ENCODE results near the gene ATP4B.

The ATP4B gene

GRCh38 chr13:113603116-113603710 lies 54.8 kb downstream of the ATP4B start:
- Mint-ChIP-seq H3K9me3 (no peaks in the 10 kb centered on the region), H3K27ac (no peak overlapping the region), H3K36me3 (ENCODE audit: low read depth) (peaks cover 35% of the 10 kb centered on the region), H3K27me3 (no peaks in the 10 kb centered on the region), H3K4me3 (no peak overlapping the region), H3K4me1 (peaks cover 33% of the 10 kb centered on the region)
- no peak for DNase-seq
- no peak for ATAC-seq

- Mint-ChIP-seq H3K27ac (no peak overlapping the region), H3K27me3 (no peaks in the 10 kb centered on the region), H3K4me3 (no peak overlapping the region), H3K4me1 (peaks cover 33% of the 10 kb centered on the region), H3K36me3 (ENCODE audit: low read depth) (peaks cover 42% of the 10 kb centered on the region), H3K9me3 (no peaks in the 10 kb centered on the region)
- ATAC-seq (no peak), DNase-seq (no peak)
Observed at GRCh38 chr13:113602291-113602988, 55.6 kb downstream of the ATP4B start.

- H3K4me3 Mint-ChIP-seq, result no peak overlapping the region
- ATAC-seq (no peak), DNase-seq (no peak)
- peaks cover 33% of the 10 kb centered on the region for H3K4me1 Mint-ChIP-seq
- no peak overlapping the region for H3K27ac Mint-ChIP-seq
- H3K27me3 Mint-ChIP-seq, result no peaks in the 10 kb centered on the region
- H3K9me3 Mint-ChIP-seq, result no peaks in the 10 kb centered on the region
- H3K36me3 Mint-ChIP-seq (ENCODE audit: low read depth), result peaks cover 48% of the 10 kb centered on the region
Observed at GRCh38 chr13:113601166-113602070, 56.6 kb downstream of the ATP4B start.

GRCh38 chr13:113599391-113599790 lies 58.6 kb downstream of the ATP4B start:
- Mint-ChIP-seq H3K27ac (no peak overlapping the region), H3K36me3 (ENCODE audit: low read depth) (peaks cover 55% of the 10 kb centered on the region), H3K27me3 (no peaks in the 10 kb centered on the region), H3K9me3 (no peaks in the 10 kb centered on the region), H3K4me3 (no peak overlapping the region), H3K4me1 (peaks cover 24% of the 10 kb centered on the region)
- ATAC-seq (no peak), DNase-seq (no peak)

Measured in activated naive CD8-positive, alpha-beta T cell treated with anti-CD3 and anti-CD28 coated beads, Interleukin-2, amount 50 U/mL, for 24 hours (primary cell).